ENCODE results near the gene ARFGEF3.
"Not testable (repeated sequence)": the region's sequence is repeated elsewhere in the genome, so short reads cannot be mapped to it uniquely, and the experiment has no call there.

DNA sequence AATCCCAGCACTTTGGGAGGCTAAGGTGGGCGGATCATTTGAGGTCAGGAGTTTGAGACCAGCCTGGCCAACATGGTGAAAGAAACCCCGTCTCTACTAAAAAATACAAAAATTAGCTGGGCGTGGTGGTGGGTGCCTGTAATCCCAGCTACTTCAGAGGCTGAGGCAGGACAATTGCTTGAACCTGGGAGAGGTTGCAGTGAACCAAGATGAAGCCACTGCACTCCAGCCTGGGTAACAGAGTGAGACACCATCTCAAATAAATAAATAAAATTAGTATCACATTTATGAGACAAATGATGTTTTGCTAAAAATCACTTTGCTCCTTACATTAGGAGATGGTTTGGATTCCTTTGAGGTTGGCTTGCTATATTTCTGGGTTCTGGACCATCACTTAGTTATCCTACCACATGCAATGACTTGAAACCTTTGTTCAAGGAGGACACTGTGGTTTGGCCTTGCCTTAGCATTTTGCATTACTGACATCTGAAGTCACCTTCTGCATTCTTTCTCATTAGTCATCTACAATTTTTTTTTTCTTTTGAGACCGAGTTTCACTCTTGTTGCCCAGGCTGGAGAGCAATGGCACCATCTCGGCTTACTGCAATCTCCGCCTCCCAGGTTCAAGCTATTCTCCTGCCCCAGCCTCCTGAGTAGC is 126.8 kb downstream of the ARFGEF3 start:
- TF ChIP-seq, protein P1, sequence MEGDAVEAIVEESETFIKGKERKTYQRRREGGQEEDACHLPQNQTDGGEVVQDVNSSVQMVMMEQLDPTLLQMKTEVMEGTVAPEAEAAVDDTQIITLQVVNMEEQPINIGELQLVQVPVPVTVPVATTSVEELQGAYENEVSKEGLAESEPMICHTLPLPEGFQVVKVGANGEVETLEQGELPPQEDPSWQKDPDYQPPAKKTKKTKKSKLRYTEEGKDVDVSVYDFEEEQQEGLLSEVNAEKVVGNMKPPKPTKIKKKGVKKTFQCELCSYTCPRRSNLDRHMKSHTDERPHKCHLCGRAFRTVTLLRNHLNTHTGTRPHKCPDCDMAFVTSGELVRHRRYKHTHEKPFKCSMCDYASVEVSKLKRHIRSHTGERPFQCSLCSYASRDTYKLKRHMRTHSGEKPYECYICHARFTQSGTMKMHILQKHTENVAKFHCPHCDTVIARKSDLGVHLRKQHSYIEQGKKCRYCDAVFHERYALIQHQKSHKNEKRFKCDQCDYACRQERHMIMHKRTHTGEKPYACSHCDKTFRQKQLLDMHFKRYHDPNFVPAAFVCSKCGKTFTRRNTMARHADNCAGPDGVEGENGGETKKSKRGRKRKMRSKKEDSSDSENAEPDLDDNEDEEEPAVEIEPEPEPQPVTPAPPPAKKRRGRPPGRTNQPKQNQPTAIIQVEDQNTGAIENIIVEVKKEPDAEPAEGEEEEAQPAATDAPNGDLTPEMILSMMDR (IDR thresholded peaks at IDR 0.05; ENCODE audit: low read depth, low read length, missing input control), result not testable (repeated sequence)
- not testable (repeated sequence) for TF ChIP-seq RAD21 (IDR thresholded peaks at IDR 0.05); HNF4A (conservative IDR thresholded peaks at IDR 0.05); SP1 (IDR thresholded peaks at IDR 0.05); YY1 (IDR thresholded peaks at IDR 0.05); GABPA (IDR thresholded peaks at IDR 0.05 in 1 of 2, conservative IDR thresholded peaks at IDR 0.05 in 1 of 2); JUND (IDR thresholded peaks at IDR 0.05)
- TF ChIP-seq, protein P2, sequence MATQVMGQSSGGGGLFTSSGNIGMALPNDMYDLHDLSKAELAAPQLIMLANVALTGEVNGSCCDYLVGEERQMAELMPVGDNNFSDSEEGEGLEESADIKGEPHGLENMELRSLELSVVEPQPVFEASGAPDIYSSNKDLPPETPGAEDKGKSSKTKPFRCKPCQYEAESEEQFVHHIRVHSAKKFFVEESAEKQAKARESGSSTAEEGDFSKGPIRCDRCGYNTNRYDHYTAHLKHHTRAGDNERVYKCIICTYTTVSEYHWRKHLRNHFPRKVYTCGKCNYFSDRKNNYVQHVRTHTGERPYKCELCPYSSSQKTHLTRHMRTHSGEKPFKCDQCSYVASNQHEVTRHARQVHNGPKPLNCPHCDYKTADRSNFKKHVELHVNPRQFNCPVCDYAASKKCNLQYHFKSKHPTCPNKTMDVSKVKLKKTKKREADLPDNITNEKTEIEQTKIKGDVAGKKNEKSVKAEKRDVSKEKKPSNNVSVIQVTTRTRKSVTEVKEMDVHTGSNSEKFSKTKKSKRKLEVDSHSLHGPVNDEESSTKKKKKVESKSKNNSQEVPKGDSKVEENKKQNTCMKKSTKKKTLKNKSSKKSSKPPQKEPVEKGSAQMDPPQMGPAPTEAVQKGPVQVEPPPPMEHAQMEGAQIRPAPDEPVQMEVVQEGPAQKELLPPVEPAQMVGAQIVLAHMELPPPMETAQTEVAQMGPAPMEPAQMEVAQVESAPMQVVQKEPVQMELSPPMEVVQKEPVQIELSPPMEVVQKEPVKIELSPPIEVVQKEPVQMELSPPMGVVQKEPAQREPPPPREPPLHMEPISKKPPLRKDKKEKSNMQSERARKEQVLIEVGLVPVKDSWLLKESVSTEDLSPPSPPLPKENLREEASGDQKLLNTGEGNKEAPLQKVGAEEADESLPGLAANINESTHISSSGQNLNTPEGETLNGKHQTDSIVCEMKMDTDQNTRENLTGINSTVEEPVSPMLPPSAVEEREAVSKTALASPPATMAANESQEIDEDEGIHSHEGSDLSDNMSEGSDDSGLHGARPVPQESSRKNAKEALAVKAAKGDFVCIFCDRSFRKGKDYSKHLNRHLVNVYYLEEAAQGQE (IDR thresholded peaks at IDR 0.05), result not testable (repeated sequence)
